Liver (tissue), 9 donors: Measurements from ENCODE around the gene UQCR10. TPM values are rescaled to one million over a fixed set of nuclear protein-coding genes. Genes with fewer than 3 reads are reported as not detected.

Experiments
- DNase-seq: peaks from one replicate; pipeline ENCODE4 v3.0.0-alpha.2; 2017; ENCODE audit warnings: low spot score
- H3K27ac ChIP-seq, 2 donors: one replicate each; pipeline ENCODE4 v1.7.0; 2013; ENCODE audit warnings: inconsistent platforms in 2 of 2, low read length in 2 of 2, control low read depth in 1 of 2, low read depth in 1 of 2, mild to moderate bottlenecking in 1 of 2
- H3K27me3 ChIP-seq, 4 donors: one replicate each; pipeline versions ENCODE4 v1.6.1 to v1.7.0; 2013; ENCODE audit warnings: low read length in 3 of 4, inconsistent platforms in 1 of 4, mild to moderate bottlenecking in 1 of 4, moderate library complexity in 1 of 4; ENCODE audit not compliant: control insufficient read depth in 4 of 4, insufficient read depth in 4 of 4
- H3K36me3 ChIP-seq, 4 donors: one replicate each; pipeline versions ENCODE4 v1.6.1 to v1.7.0; 2013; ENCODE audit warnings: low read length in 3 of 4, mild to moderate bottlenecking in 3 of 4, low read depth in 1 of 4, moderate library complexity in 1 of 4; ENCODE audit not compliant: control insufficient read depth in 4 of 4, insufficient read depth in 3 of 4
- H3K4me1 ChIP-seq, 4 donors: one replicate each; pipeline versions ENCODE4 v1.6.1 to v1.7.0; 2013; ENCODE audit warnings: low read length in 3 of 4, mild to moderate bottlenecking in 3 of 4, moderate library complexity in 1 of 4; ENCODE audit not compliant: control insufficient read depth in 4 of 4, insufficient read depth in 4 of 4
- H3K4me3 ChIP-seq, 3 donors: one replicate each; pipeline versions ENCODE4 v1.6.1 to v1.7.0; 2013; ENCODE audit warnings: low read length in 3 of 3, control low read depth in 1 of 3, low read depth in 1 of 3, mild to moderate bottlenecking in 1 of 3
- H3K9ac ChIP-seq, 2 donors: one replicate each; pipeline ENCODE4 v1.7.0; 2013; ENCODE audit warnings: low read length in 2 of 2, mild to moderate bottlenecking in 2 of 2, moderate library complexity in 2 of 2, control low read depth in 1 of 2, low read depth in 1 of 2
- H3K9me3 ChIP-seq, 4 donors: one replicate each; pipeline versions ENCODE4 v1.6.1 to v1.7.0; 2013; ENCODE audit warnings: low read length in 3 of 4; ENCODE audit not compliant: control insufficient read depth in 4 of 4
- EGR1 ChIP-seq, 2 donors: IDR thresholded peaks; 2 replicates each; pipeline ENCODE4 v1.6.1; 2016 to 2018; ENCODE audit warnings: antibody characterized with exemption in 2 of 2, low read depth in 2 of 2
- FOXA1 ChIP-seq: IDR thresholded peaks from 2 replicates; pipeline ENCODE4 v1.6.1; 2016; ENCODE audit warnings: antibody characterized with exemption
- FOXA2 ChIP-seq: IDR thresholded peaks from 2 replicates; pipeline ENCODE4 v1.6.1; 2016; ENCODE audit warnings: antibody characterized with exemption
- GABPA ChIP-seq, 2 donors: IDR thresholded peaks in 1 of 2; conservative IDR thresholded peaks in 1 of 2; 2 replicates each; pipeline ENCODE4 v1.6.1; 2016; ENCODE audit warnings: antibody characterized with exemption in 2 of 2, mild to moderate bottlenecking in 1 of 2, moderate library complexity in 1 of 2
- HNF4A ChIP-seq, 2 donors: conservative IDR thresholded peaks; 2 replicates each; pipeline ENCODE4 v1.6.1; 2016; ENCODE audit warnings: antibody characterized with exemption in 2 of 2, mild to moderate bottlenecking in 2 of 2
- HNF4G ChIP-seq: IDR thresholded peaks from 2 replicates; pipeline ENCODE4 v1.6.1; 2016; ENCODE audit warnings: antibody characterized with exemption
- JUND ChIP-seq, 2 donors: IDR thresholded peaks; 2 replicates each; pipeline ENCODE4 v1.6.1; 2016; ENCODE audit warnings: antibody characterized with exemption in 2 of 2
- NR2F2 ChIP-seq: IDR thresholded peaks from 2 replicates; pipeline ENCODE4 v1.6.1; 2016; ENCODE audit warnings: antibody characterized with exemption
- RAD21 ChIP-seq, 2 donors: IDR thresholded peaks; 2 replicates each; pipeline ENCODE4 v1.6.1; 2016; ENCODE audit warnings: antibody characterized with exemption in 2 of 2, mild to moderate bottlenecking in 2 of 2
- RXRA ChIP-seq, 2 donors: IDR thresholded peaks; 2 replicates each; pipeline ENCODE4 v1.6.1; 2017 to 2018; ENCODE audit warnings: antibody characterized with exemption in 2 of 2, mild to moderate bottlenecking in 1 of 2
- SP1 ChIP-seq: IDR thresholded peaks from 2 replicates; pipeline ENCODE4 v1.6.1; 2018; ENCODE audit warnings: antibody characterized with exemption, mild to moderate bottlenecking
- TAF1 ChIP-seq: conservative IDR thresholded peaks from 2 replicates; pipeline ENCODE4 v1.6.1; 2016; ENCODE audit warnings: antibody characterized with exemption, mild to moderate bottlenecking
- YY1 ChIP-seq: IDR thresholded peaks from 2 replicates; pipeline ENCODE4 v1.6.1; 2016; ENCODE audit warnings: antibody characterized with exemption, mild to moderate bottlenecking
- WGBS: extraction: QIAGEN DNeasy Blood & Tissue Kit; methylation state at CpG from one replicate; pipeline ENCODE4 v1.1.7; 2013; 5-methylcytosine and 5-hydroxymethylcytosine counted together
- polyA plus RNA-seq, 2 donors: library from polyadenylated mRNA; stranded (reverse) in 1 of 2; unstranded in 1 of 2; fragments of 200-250 nt in 1 of 2; fragments of >200 nt in 1 of 2; fragmentation: Nextera tagmentation in 1 of 2; extraction: Ambion mirVana in 1 of 2; gene quantifications; one replicate each; pipeline versions ENCODE4 v1.2.1 to v1.2.3, GENCODE V29; 2013 to 2015
- total RNA-seq, 2 donors: library from RNA; depleted of rRNA; stranded (reverse); fragments of >200 nt; gene quantifications; one replicate each; pipeline ENCODE4 v1.2.3, GENCODE V29; 2014
- TF ChIP-seq, protein P1 (sequence below): fragments of 150-350 bp; IDR thresholded peaks from 2 replicates; pipeline ENCODE4 v1.5.1; 2017; ENCODE audit warnings: improper control_type of control experiment, low read depth, low read length; ENCODE audit not compliant: missing input control
- TF ChIP-seq, protein P2 (sequence below): IDR thresholded peaks from 2 replicates; pipeline ENCODE4 v1.6.1; 2016; ENCODE audit warnings: antibody characterized with exemption
- TF ChIP-seq, protein P3 (sequence below): IDR thresholded peaks from 2 replicates; pipeline ENCODE4 v1.6.1; 2016; ENCODE audit warnings: antibody characterized with exemption
- TF ChIP-seq, protein P4 (sequence below): IDR thresholded peaks from 2 replicates; pipeline ENCODE4 v1.6.1; 2016; ENCODE audit warnings: antibody characterized with exemption
- TF ChIP-seq, protein P5 (sequence below): IDR thresholded peaks from 2 replicates; pipeline ENCODE4 v1.6.1; 2016; ENCODE audit warnings: antibody characterized with exemption, mild to moderate bottlenecking
- donor health status: healthy.
- donor health status: healthy.
- donor health status: healthy.
- donor health status: healthy.
- donor health status: healthy.

UQCR10 gene
- total and polyA plus RNA-seq, 4 donors: 40.2 to 243 (median 102) TPM

DNA sequence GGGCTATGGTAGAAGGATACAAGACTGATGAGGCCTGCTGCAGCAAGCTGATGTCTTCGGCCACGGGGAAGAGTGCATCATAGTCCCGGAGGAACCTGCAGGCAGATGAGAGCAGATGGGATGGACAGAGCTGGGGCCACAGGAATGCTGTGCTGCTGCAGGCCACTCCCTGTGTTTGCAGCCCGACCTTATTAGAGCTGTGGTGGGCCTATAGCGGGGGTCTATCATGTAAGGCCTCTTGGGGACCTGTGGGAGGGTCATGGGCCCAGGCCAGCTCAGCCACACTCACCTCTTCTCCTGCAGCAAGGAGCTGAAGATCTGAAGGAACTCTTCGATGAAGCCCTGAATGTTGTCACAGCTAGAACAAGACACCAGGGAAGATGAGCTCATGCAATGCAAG lies 39.0 kb downstream of the UQCR10 start (continued):
- TF ChIP-seq, protein P1, sequence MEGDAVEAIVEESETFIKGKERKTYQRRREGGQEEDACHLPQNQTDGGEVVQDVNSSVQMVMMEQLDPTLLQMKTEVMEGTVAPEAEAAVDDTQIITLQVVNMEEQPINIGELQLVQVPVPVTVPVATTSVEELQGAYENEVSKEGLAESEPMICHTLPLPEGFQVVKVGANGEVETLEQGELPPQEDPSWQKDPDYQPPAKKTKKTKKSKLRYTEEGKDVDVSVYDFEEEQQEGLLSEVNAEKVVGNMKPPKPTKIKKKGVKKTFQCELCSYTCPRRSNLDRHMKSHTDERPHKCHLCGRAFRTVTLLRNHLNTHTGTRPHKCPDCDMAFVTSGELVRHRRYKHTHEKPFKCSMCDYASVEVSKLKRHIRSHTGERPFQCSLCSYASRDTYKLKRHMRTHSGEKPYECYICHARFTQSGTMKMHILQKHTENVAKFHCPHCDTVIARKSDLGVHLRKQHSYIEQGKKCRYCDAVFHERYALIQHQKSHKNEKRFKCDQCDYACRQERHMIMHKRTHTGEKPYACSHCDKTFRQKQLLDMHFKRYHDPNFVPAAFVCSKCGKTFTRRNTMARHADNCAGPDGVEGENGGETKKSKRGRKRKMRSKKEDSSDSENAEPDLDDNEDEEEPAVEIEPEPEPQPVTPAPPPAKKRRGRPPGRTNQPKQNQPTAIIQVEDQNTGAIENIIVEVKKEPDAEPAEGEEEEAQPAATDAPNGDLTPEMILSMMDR: no peak
- TF ChIP-seq HNF4G: no peak
- TF ChIP-seq YY1: no peak
- no peak for TF ChIP-seq NR2F2

DNA sequence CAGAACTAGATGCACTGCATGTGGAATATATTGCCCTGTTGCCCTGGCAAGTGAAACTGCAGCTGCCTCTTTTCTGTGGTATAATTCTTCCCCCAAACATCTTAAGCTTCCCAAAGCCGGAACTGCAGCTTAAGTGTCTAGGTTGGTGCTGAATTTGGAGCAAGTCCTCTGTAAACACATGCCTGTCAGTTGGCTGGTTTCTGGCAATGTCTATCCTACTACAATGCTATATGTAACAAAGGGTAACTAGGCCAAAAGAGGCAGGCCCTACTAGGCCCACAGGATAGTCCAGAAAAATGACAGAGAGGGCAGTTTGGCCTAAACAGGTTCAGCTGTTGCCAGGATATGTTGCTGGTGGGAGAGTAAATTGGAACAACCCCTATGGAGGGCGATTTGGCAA lies 43.0 kb downstream of the UQCR10 start:
- H3K27ac ChIP-seq: no peak overlapping the region
- H3K4me1 ChIP-seq: peaks cover 9 to 53% (median 49%) of the 10 kb centered on the region in 4 donors

DNA sequence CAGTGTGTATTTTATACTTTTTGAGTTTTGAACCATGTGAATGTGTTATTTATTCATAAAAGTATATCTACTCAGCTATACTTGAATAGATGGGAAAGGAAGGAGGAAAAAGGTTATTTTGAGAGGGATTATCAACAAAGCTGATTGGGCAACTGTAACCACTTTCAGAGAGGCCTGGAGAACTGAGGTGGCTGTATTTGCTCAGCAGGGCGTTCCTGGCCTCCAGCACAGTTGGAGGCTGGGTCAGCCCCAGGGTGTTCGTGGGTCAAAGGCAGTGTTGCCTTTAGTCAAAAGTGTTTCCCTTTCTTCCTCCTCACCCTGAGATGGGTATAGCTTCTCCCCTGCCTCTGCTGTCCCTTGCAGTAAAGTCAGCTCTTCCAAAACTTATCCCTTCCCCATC lies 44.2 kb downstream of the UQCR10 start:
- DNase-seq: no peak
- H3K27me3 ChIP-seq: no peaks in the 10 kb centered on the region
- peak; percentile 81 for TF ChIP-seq FOXA2
- TF ChIP-seq, protein P2, sequence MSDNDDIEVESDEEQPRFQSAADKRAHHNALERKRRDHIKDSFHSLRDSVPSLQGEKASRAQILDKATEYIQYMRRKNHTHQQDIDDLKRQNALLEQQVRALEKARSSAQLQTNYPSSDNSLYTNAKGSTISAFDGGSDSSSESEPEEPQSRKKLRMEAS: peak; percentile 93
- TF ChIP-seq, protein P1: no peak
- TF ChIP-seq NR2F2: no peak
- peak; percentile 80 for TF ChIP-seq FOXA1
- TF ChIP-seq, protein P3, sequence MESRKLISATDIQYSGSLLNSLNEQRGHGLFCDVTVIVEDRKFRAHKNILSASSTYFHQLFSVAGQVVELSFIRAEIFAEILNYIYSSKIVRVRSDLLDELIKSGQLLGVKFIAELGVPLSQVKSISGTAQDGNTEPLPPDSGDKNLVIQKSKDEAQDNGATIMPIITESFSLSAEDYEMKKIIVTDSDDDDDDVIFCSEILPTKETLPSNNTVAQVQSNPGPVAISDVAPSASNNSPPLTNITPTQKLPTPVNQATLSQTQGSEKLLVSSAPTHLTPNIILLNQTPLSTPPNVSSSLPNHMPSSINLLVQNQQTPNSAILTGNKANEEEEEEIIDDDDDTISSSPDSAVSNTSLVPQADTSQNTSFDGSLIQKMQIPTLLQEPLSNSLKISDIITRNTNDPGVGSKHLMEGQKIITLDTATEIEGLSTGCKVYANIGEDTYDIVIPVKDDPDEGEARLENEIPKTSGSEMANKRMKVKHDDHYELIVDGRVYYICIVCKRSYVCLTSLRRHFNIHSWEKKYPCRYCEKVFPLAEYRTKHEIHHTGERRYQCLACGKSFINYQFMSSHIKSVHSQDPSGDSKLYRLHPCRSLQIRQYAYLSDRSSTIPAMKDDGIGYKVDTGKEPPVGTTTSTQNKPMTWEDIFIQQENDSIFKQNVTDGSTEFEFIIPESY: peak; percentile 81
- peak; percentile 57 for TF ChIP-seq SP1
- peak; percentile 74 to 85 for TF ChIP-seq HNF4A (conservative IDR thresholded peaks at IDR 0.05)
- TF ChIP-seq GABPA (IDR thresholded peaks at IDR 0.05 in 1 of 2, conservative IDR thresholded peaks at IDR 0.05 in 1 of 2): peak in 1 of 2 donors; percentile 57
- TF ChIP-seq YY1: peak; percentile 53
- TF ChIP-seq JUND (IDR thresholded peaks at IDR 0.05): peak; percentile 54 to 84
- no peak for TF ChIP-seq TAF1
- TF ChIP-seq, protein P4, sequence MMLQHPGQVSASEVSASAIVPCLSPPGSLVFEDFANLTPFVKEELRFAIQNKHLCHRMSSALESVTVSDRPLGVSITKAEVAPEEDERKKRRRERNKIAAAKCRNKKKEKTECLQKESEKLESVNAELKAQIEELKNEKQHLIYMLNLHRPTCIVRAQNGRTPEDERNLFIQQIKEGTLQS: no peak
- peak; percentile 59 to 65 for TF ChIP-seq RAD21 (IDR thresholded peaks at IDR 0.05)
- TF ChIP-seq RXRA (IDR thresholded peaks at IDR 0.05): peak; percentile 88 to 97
- TF ChIP-seq, protein P5, sequence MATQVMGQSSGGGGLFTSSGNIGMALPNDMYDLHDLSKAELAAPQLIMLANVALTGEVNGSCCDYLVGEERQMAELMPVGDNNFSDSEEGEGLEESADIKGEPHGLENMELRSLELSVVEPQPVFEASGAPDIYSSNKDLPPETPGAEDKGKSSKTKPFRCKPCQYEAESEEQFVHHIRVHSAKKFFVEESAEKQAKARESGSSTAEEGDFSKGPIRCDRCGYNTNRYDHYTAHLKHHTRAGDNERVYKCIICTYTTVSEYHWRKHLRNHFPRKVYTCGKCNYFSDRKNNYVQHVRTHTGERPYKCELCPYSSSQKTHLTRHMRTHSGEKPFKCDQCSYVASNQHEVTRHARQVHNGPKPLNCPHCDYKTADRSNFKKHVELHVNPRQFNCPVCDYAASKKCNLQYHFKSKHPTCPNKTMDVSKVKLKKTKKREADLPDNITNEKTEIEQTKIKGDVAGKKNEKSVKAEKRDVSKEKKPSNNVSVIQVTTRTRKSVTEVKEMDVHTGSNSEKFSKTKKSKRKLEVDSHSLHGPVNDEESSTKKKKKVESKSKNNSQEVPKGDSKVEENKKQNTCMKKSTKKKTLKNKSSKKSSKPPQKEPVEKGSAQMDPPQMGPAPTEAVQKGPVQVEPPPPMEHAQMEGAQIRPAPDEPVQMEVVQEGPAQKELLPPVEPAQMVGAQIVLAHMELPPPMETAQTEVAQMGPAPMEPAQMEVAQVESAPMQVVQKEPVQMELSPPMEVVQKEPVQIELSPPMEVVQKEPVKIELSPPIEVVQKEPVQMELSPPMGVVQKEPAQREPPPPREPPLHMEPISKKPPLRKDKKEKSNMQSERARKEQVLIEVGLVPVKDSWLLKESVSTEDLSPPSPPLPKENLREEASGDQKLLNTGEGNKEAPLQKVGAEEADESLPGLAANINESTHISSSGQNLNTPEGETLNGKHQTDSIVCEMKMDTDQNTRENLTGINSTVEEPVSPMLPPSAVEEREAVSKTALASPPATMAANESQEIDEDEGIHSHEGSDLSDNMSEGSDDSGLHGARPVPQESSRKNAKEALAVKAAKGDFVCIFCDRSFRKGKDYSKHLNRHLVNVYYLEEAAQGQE: no peak
- TF ChIP-seq EGR1 (IDR thresholded peaks at IDR 0.05; ENCODE audit: low read depth in 2 of 2): peak in 1 of 2 donors; percentile 61
- peak; percentile 25 for TF ChIP-seq HNF4G
- no peak overlapping the region for H3K9ac ChIP-seq
- H3K4me1 ChIP-seq: peaks cover 14 to 63% (median 60%) of the 10 kb centered on the region in 4 donors
- no peak overlapping the region for H3K4me3 ChIP-seq
- WGBS: 34% methylated on average over 2 of the region's 2 CpGs
- H3K27ac ChIP-seq: peak overlapping the region; percentile 32 to 45
- H3K36me3 ChIP-seq: peaks cover 3 to 31% (median 25%) of the 10 kb centered on the region in 4 donors
- no peaks in the 10 kb centered on the region for H3K9me3 ChIP-seq

More for the DNA sequence above, 43.0 kb downstream of the UQCR10 start:
- Histone ChIP-seq H3K9ac (no peak overlapping the region), H3K27me3 (no peaks in the 10 kb centered on the region), H3K36me3 (peaks cover 13 to 43% (median 36%) of the 10 kb centered on the region in 4 donors), H3K9me3 (no peaks in the 10 kb centered on the region), H3K4me3 (no peak overlapping the region)
- 81% methylated on average over 2 of the region's 2 CpGs for WGBS
- DNase-seq: no peak
- TF ChIP-seq HNF4A (conservative IDR thresholded peaks at IDR 0.05): peak in 1 of 2 donors; percentile 7
- no peak for TF ChIP-seq FOXA1
- no peak for TF ChIP-seq RXRA (IDR thresholded peaks at IDR 0.05)
- no peak for TF ChIP-seq HNF4G
- TF ChIP-seq FOXA2: no peak
